SK-N-SH treated with all-trans-retinoic acid at 6 μM for 48 hours (cell line): Measurements from ENCODE around the gene CCDC102A.

Experiments used
- ATAC-seq: fragments of 200-7000 bp; cut with Tn5 transposase; 3 replicates; pipeline ENCODE4 v1.9.1; 2020; ENCODE audit warnings: mild to moderate bottlenecking, moderate library complexity
- ARNTL ChIP-seq: fragments of 450-650 bp; formaldehyde crosslinking; IDR thresholded peaks from 2 replicates; pipeline ENCODE4 v1.5.0; 2020; ENCODE audit warnings: low read depth, mild to moderate bottlenecking, moderate library complexity, borderline replicate concordance
- BACH2 ChIP-seq: fragments of 250-450 bp; sonication (Bioruptor Pico); IDR thresholded peaks from 2 replicates; pipeline ENCODE4 v1.9.0; 2021; ENCODE audit warnings: mild to moderate bottlenecking, borderline replicate concordance
- CSDC2 ChIP-seq: fragments of 250-450 bp; sonication (Bioruptor Pico); IDR thresholded peaks from 2 replicates; pipeline ENCODE4 v1.5.0; 2020; ENCODE audit warnings: mild to moderate bottlenecking, moderate library complexity
- ESRRG ChIP-seq: fragments of 250-450 bp; sonication (Bioruptor Pico); IDR thresholded peaks from 2 replicates; pipeline ENCODE4 v1.6.1; 2021; ENCODE audit warnings: mild to moderate bottlenecking
- ISL1 ChIP-seq: fragments of 250-450 bp; sonication (Bioruptor Pico); IDR thresholded peaks from 2 replicates; pipeline ENCODE4 v2.1.2; 2022; ENCODE audit warnings: mild to moderate bottlenecking, moderate library complexity
- OSR1 ChIP-seq: fragments of 250-450 bp; sonication (Bioruptor Pico); IDR thresholded peaks from 2 replicates; pipeline ENCODE4 v1.8.0; 2022; ENCODE audit warnings: moderate library complexity, mild to moderate bottlenecking, inconsistent platforms
- PPARA ChIP-seq: fragments of 250-450 bp; sonication (Bioruptor Pico); IDR thresholded peaks from 2 replicates; pipeline ENCODE4 v1.5.0; 2020; ENCODE audit warnings: mild to moderate bottlenecking, borderline replicate concordance
- RARB ChIP-seq: fragments of 250-450 bp; sonication (Bioruptor Pico); IDR thresholded peaks from 2 replicates; pipeline ENCODE4 v1.8.0; 2021; ENCODE audit warnings: mild to moderate bottlenecking, moderate library complexity
- TCF4 ChIP-seq: fragments of 250-450 bp; sonication (Bioruptor Pico); IDR thresholded peaks from 2 replicates; pipeline ENCODE4 v1.8.0; 2021; ENCODE audit warnings: mild to moderate bottlenecking, moderate library complexity, borderline replicate concordance
- TOX ChIP-seq: fragments of 250-450 bp; sonication (Bioruptor Pico); IDR thresholded peaks from 2 replicates; pipeline ENCODE4 v1.8.0; 2021; ENCODE audit warnings: mild to moderate bottlenecking, moderate library complexity, borderline replicate concordance
- ZC3H10 ChIP-seq: fragments of 250-450 bp; sonication (Bioruptor Pico); IDR thresholded peaks from 2 replicates; pipeline ENCODE4 v1.5.1; 2021; ENCODE audit warnings: mild to moderate bottlenecking, moderate library complexity
- ZFP3 ChIP-seq: fragments of 250-450 bp; sonication (Bioruptor Pico); IDR thresholded peaks from 2 replicates; pipeline ENCODE4 v1.5.0; 2020; ENCODE audit warnings: mild to moderate bottlenecking, moderate library complexity
- ZFP30 ChIP-seq: fragments of 450-650 bp; formaldehyde crosslinking; IDR thresholded peaks from 2 replicates; pipeline ENCODE4 v1.5.0; 2022; ENCODE audit warnings: mild to moderate bottlenecking, moderate library complexity
- ZNF565 ChIP-seq: fragments of 450-650 bp; formaldehyde crosslinking; conservative IDR thresholded peaks from 2 replicates; pipeline ENCODE4 v1.5.0; 2020; ENCODE audit warnings: low read depth, mild to moderate bottlenecking, moderate library complexity
- ZNF70 ChIP-seq: fragments of 450-650 bp; formaldehyde crosslinking; IDR thresholded peaks from 2 replicates; pipeline ENCODE4 v1.5.0; 2020; ENCODE audit warnings: mild to moderate bottlenecking, moderate library complexity
- ZNF8 ChIP-seq: fragments of 450-650 bp; formaldehyde crosslinking; IDR thresholded peaks from 2 replicates; pipeline ENCODE4 v1.5.0; 2020; ENCODE audit warnings: mild to moderate bottlenecking, moderate library complexity
- TF ChIP-seq, protein P1 (sequence below): fragments of 250-450 bp; sonication (Bioruptor Pico); IDR thresholded peaks from 2 replicates; pipeline ENCODE4 v1.8.0; 2020; ENCODE audit warnings: mild to moderate bottlenecking, moderate library complexity, borderline replicate concordance
- TF ChIP-seq, protein P2 (sequence below): fragments of 250-450 bp; sonication (Bioruptor Pico); IDR thresholded peaks from 2 replicates; pipeline ENCODE4 v1.8.0; 2021; ENCODE audit warnings: low read depth, mild to moderate bottlenecking, moderate library complexity, borderline replicate concordance
- TF ChIP-seq, protein P3 (sequence below): fragments of 250-450 bp; sonication (Bioruptor Pico); IDR thresholded peaks from 2 replicates; pipeline ENCODE4 v1.5.1; 2021; ENCODE audit warnings: mild to moderate bottlenecking, moderate library complexity

Gene CCDC102A

DNA sequence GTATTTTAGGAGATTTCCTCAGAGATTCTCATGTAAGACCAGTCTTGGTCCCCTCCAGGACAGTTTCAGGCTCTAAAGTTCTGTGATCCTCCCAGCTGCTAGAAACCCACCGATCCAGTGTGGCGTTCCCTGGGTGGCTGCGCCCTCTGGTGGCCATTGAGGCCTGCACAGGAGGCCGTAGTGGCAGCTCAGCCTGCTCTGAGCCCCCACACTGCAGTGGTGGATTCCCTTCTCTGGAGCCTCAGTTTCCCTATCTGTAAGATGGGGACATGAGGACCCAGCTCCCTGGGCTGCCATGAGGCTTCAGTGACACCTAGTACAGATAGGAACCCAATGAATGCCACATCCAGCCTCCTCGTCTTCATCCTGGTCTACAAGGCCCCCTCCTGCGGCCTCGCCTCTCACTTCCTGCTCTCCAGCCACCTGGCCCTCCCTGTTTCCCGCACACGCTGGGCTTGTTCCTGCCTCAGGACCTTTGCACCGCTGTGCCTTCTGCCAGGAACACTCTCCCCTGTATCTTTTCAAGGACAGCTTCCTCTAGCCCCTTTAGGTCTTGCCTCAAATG lies 16.5 kb downstream of the CCDC102A start:
- no peak for TF ChIP-seq ZNF8 (CRISPR knock-in tag)
- TF ChIP-seq, protein P1, sequence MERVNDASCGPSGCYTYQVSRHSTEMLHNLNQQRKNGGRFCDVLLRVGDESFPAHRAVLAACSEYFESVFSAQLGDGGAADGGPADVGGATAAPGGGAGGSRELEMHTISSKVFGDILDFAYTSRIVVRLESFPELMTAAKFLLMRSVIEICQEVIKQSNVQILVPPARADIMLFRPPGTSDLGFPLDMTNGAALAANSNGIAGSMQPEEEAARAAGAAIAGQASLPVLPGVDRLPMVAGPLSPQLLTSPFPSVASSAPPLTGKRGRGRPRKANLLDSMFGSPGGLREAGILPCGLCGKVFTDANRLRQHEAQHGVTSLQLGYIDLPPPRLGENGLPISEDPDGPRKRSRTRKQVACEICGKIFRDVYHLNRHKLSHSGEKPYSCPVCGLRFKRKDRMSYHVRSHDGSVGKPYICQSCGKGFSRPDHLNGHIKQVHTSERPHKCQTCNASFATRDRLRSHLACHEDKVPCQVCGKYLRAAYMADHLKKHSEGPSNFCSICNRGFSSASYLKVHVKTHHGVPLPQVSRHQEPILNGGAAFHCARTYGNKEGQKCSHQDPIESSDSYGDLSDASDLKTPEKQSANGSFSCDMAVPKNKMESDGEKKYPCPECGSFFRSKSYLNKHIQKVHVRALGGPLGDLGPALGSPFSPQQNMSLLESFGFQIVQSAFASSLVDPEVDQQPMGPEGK (CRISPR knock-in tag) = no peak
- TF ChIP-seq ZFP30 (CRISPR knock-in tag) = no peak
- TF ChIP-seq, protein P2, sequence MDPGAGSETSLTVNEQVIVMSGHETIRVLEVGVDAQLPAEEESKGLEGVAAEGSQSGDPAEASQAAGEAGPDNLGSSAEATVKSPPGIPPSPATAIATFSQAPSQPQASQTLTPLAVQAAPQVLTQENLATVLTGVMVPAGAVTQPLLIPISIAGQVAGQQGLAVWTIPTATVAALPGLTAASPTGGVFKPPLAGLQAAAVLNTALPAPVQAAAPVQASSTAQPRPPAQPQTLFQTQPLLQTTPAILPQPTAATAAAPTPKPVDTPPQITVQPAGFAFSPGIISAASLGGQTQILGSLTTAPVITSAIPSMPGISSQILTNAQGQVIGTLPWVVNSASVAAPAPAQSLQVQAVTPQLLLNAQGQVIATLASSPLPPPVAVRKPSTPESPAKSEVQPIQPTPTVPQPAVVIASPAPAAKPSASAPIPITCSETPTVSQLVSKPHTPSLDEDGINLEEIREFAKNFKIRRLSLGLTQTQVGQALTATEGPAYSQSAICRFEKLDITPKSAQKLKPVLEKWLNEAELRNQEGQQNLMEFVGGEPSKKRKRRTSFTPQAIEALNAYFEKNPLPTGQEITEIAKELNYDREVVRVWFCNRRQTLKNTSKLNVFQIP (CRISPR knock-in tag) = no peak
- TF ChIP-seq ZNF70 = no peak
- no peak for TF ChIP-seq ZC3H10 (CRISPR knock-in tag)
- TF ChIP-seq TOX (CRISPR knock-in tag) = no peak
- TF ChIP-seq OSR1 (CRISPR knock-in tag) = no peak
- no peak for TF ChIP-seq ISL1 (CRISPR knock-in tag)
- TF ChIP-seq ESRRG (CRISPR knock-in tag) = no peak
- TF ChIP-seq BACH2 (CRISPR knock-in tag) = no peak
- no peak for TF ChIP-seq ZFP3 (CRISPR knock-in tag)
- no peak for TF ChIP-seq ARNTL
- no peak for TF ChIP-seq ZNF565 (CRISPR knock-in tag)
- ATAC-seq = peak; percentile 97

DNA sequence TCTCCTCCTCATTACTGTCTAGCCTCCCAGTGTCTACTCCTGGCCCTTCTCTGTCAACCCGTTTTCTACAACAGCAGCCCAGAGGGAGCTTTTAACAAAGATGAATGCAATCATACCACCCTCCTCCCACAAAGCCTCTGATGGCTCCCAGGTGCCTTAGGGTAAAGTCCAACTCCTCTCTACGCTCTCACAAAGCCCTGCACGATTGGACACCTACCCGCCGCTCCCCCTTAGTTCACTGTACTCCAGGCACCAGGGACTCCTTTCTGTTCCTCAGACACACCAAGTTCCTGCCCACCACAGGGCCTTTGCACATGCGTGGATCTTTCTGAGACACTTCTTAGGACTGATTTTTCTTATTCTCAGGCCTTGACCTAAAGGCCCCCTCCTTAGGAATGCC lies 17.4 kb downstream of the CCDC102A start:
- TF ChIP-seq ZFP30 (CRISPR knock-in tag) = no peak
- TF ChIP-seq, protein P2 (CRISPR knock-in tag) = no peak
- no peak for TF ChIP-seq ZFP3 (CRISPR knock-in tag)
- no peak for TF ChIP-seq PPARA (CRISPR knock-in tag)
- TF ChIP-seq ZNF70 = no peak
- TF ChIP-seq BACH2 (CRISPR knock-in tag) = no peak
- TF ChIP-seq, protein P3, sequence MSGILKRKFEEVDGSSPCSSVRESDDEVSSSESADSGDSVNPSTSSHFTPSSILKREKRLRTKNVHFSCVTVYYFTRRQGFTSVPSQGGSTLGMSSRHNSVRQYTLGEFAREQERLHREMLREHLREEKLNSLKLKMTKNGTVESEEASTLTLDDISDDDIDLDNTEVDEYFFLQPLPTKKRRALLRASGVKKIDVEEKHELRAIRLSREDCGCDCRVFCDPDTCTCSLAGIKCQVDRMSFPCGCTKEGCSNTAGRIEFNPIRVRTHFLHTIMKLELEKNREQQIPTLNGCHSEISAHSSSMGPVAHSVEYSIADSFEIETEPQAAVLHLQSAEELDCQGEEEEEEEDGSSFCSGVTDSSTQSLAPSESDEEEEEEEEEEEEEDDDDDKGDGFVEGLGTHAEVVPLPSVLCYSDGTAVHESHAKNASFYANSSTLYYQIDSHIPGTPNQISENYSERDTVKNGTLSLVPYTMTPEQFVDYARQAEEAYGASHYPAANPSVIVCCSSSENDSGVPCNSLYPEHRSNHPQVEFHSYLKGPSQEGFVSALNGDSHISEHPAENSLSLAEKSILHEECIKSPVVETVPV (CRISPR knock-in tag) = no peak
- TF ChIP-seq, protein P1 (CRISPR knock-in tag) = no peak
- no peak for TF ChIP-seq CSDC2 (CRISPR knock-in tag)
- no peak for TF ChIP-seq ZNF565 (CRISPR knock-in tag)
- no peak for TF ChIP-seq ESRRG (CRISPR knock-in tag)
- TF ChIP-seq TCF4 (CRISPR knock-in tag) = no peak
- TF ChIP-seq OSR1 (CRISPR knock-in tag) = no peak
- TF ChIP-seq RARB (CRISPR knock-in tag) = no peak
- ATAC-seq = no peak

DNA sequence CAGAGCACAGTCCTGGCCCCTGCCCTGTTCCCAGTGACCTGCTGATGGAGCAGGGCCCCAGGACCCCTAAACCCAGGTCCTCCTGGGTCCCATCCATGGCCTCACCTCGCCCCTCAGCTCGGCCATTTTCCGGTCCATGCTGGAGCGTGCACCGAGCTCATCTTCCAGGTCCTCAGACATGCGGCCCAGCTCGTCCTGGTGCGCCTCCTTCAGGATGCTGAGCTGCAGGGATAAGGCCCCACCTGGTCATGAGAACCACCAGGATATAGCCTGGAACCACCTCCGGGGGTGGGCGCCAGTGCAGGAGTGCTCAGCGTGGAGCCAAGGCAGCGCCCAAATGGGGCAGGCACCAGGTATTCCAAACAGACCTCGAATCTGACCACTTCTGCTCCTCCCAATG lies 17.9 kb downstream of the CCDC102A start:
- TF ChIP-seq, protein P2 (CRISPR knock-in tag) = no peak
- TF ChIP-seq, protein P1 (CRISPR knock-in tag) = no peak
- no peak for TF ChIP-seq ZNF565 (CRISPR knock-in tag)
- TF ChIP-seq, protein P3 (CRISPR knock-in tag) = no peak
- no peak for TF ChIP-seq ZNF8 (CRISPR knock-in tag)
- TF ChIP-seq TOX (CRISPR knock-in tag) = no peak
- TF ChIP-seq ISL1 (CRISPR knock-in tag) = no peak
- TF ChIP-seq RARB (CRISPR knock-in tag) = no peak
- TF ChIP-seq, all 23 proteins: peak for 0
- no peak for ATAC-seq
